Measurements from ENCODE around the gene C17orf100. TPM values are rescaled to one million over a fixed set of nuclear protein-coding genes. Genes with fewer than 3 reads are reported as not detected.

The C17orf100 gene
- total RNA-seq, 1 experiment from 2014 or later, result not detected

- DNase-seq, result no peak
- Histone ChIP-seq H3K9me2 (replicated peaks; ENCODE audit: insufficient read depth, low read length) (no peaks in the 10 kb centered on the region), H2AFZ (ENCODE audit: low read length) (no peak overlapping the region), H3K27me3 (ENCODE audit: low read length) (no peaks in the 10 kb centered on the region), H3K9ac (ENCODE audit: low read length) (no peak overlapping the region), H3K4me3 (ENCODE audit: low read length) (no peak overlapping the region), H3K9me3 (ENCODE audit: low read length) (no peaks in the 10 kb centered on the region), H3K4me1 (ENCODE audit: low read length) (no peaks in the 10 kb centered on the region), H3K79me2 (ENCODE audit: low read length) (peaks cover 65% of the 10 kb centered on the region), H3K27ac (ENCODE audit: low read length) (no peak overlapping the region), H3K36me3 (ENCODE audit: insufficient read depth, low read length) (peaks cover 50% of the 10 kb centered on the region), H4K20me1 (ENCODE audit: insufficient read depth, low read depth, low read length) (no peaks in the 10 kb centered on the region), H3K4me2 (ENCODE audit: low read depth, low read length, poor library complexity, severe bottlenecking) (no peak overlapping the region)
Observed at GRCh38 chr17:6626616-6627015, 24.9 kb upstream of the C17orf100 start.

DNA sequence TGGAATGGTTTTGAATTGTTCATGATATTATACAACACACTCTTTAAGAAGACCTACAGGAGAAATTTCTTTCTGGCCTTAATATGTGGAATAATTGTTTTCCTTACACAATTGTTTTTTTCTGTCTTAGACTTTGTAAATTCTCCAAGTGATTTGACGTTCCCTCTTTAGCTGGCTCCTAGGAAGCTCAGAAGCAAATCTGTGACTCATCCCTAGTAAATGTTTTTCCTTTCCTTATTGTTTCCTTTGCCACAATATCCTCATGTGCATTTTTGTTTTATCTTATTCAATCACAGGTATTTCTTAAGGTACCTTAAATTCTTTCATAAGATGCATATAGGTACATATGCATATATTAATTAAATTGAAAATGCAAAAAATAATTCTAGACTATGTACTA, 24.5 kb upstream of the C17orf100 start:
- no peak overlapping the region for H3K27ac ChIP-seq (ENCODE audit: low read length)
- no peaks in the 10 kb centered on the region for H3K27me3 ChIP-seq (ENCODE audit: low read length)
- H3K4me2 ChIP-seq (ENCODE audit: low read depth, low read length, poor library complexity, severe bottlenecking), result no peak overlapping the region
- no peaks in the 10 kb centered on the region for H3K9me3 ChIP-seq (ENCODE audit: low read length)
- H4K20me1 ChIP-seq (ENCODE audit: insufficient read depth, low read depth, low read length), result no peaks in the 10 kb centered on the region
- no peak overlapping the region for H2AFZ ChIP-seq (ENCODE audit: low read length)
- H3K9ac ChIP-seq (ENCODE audit: low read length), result no peak overlapping the region
- H3K4me1 ChIP-seq (ENCODE audit: low read length), result no peaks in the 10 kb centered on the region
- no peaks in the 10 kb centered on the region for H3K9me2 ChIP-seq (replicated peaks; ENCODE audit: insufficient read depth, low read length)
- DNase-seq, result no peak
- peaks cover 65% of the 10 kb centered on the region for H3K79me2 ChIP-seq (ENCODE audit: low read length)
- H3K36me3 ChIP-seq (ENCODE audit: insufficient read depth, low read length), result peaks cover 50% of the 10 kb centered on the region
- no peak overlapping the region for H3K4me3 ChIP-seq (ENCODE audit: low read length)

DNA sequence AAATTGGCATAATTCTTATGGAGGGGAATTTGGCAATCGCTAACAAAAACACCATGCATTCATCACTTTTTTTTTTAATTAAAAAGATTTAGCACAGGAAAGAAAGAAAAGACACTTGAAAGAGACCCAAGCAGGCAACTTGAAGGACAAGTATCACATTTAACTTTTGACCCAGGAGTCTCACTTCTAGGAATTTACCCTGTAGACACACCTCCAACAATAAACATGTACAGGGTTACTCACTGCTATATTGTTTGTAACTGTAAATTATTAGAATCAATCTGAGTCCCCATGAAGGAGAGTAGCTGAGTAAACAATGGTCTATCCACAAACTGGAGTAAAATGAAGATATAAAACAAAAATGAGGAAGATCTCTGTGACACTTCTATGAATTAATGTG, 21.2 kb upstream of the C17orf100 start:
- no peak overlapping the region for H2AFZ ChIP-seq (ENCODE audit: low read length)
- peaks cover 40% of the 10 kb centered on the region; the same call in 1 of the 2 replicates for H3K36me3 ChIP-seq (ENCODE audit: insufficient read depth, low read length)
- peaks cover 54% of the 10 kb centered on the region for H3K79me2 ChIP-seq (ENCODE audit: low read length)

DNA sequence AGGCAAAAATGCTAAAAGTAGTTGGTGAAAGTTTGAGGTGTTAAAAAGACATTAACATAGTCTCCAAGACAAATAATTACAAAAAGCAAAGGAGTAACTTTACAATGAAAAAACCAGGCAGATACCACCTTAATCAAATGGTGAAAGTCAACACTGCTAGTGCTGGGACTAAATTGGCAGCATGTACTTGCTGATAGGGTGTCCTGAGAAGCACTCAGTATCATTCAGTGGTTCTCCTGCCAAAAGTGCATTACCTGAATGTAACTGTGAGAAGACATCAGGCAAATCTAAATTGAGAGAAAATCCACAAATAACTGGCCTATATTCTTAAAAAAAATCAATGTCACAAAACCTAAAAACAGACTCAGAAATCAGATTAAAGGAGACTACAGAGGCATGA, 19.0 kb upstream of the C17orf100 start:
- Histone ChIP-seq H3K9ac (ENCODE audit: low read length) (no peak overlapping the region), H3K79me2 (ENCODE audit: low read length) (peaks cover 42% of the 10 kb centered on the region), H3K27ac (ENCODE audit: low read length) (no peak overlapping the region), H2AFZ (ENCODE audit: low read length) (no peak overlapping the region), H3K4me2 (ENCODE audit: low read depth, low read length, poor library complexity, severe bottlenecking) (no peak overlapping the region), H3K36me3 (ENCODE audit: insufficient read depth, low read length) (peaks cover 27% of the 10 kb centered on the region; the same call in 1 of the 2 replicates), H3K27me3 (ENCODE audit: low read length) (no peaks in the 10 kb centered on the region), H3K9me3 (ENCODE audit: low read length) (no peaks in the 10 kb centered on the region), H4K20me1 (ENCODE audit: insufficient read depth, low read depth, low read length) (no peaks in the 10 kb centered on the region), H3K4me3 (ENCODE audit: low read length) (no peak overlapping the region), H3K4me1 (ENCODE audit: low read length) (no peaks in the 10 kb centered on the region), H3K9me2 (replicated peaks; ENCODE audit: insufficient read depth, low read length) (no peaks in the 10 kb centered on the region)
- no peak for DNase-seq

More for the DNA sequence above, 21.2 kb upstream of the C17orf100 start:
- Histone ChIP-seq H3K27ac (ENCODE audit: low read length) (no peak overlapping the region), H3K9me3 (ENCODE audit: low read length) (no peaks in the 10 kb centered on the region), H3K4me3 (ENCODE audit: low read length) (no peak overlapping the region), H3K9ac (ENCODE audit: low read length) (no peak overlapping the region), H3K27me3 (ENCODE audit: low read length) (no peaks in the 10 kb centered on the region), H4K20me1 (ENCODE audit: insufficient read depth, low read depth, low read length) (no peaks in the 10 kb centered on the region), H3K4me2 (ENCODE audit: low read depth, low read length, poor library complexity, severe bottlenecking) (no peak overlapping the region), H3K4me1 (ENCODE audit: low read length) (no peaks in the 10 kb centered on the region), H3K9me2 (replicated peaks; ENCODE audit: insufficient read depth, low read length) (no peaks in the 10 kb centered on the region)
- no peak for DNase-seq

GRCh38 chr17:6633263-6633662, 18.3 kb upstream of the C17orf100 start:
- H3K4me3 ChIP-seq (ENCODE audit: low read length), result no peak overlapping the region
- H3K36me3 ChIP-seq (ENCODE audit: insufficient read depth, low read length), result peaks cover 21% of the 10 kb centered on the region; the same call in 1 of the 2 replicates
- peaks cover 42% of the 10 kb centered on the region for H3K79me2 ChIP-seq (ENCODE audit: low read length)
- no peak overlapping the region for H2AFZ ChIP-seq (ENCODE audit: low read length)
- no peaks in the 10 kb centered on the region for H3K9me2 ChIP-seq (replicated peaks; ENCODE audit: insufficient read depth, low read length)
- H3K4me1 ChIP-seq (ENCODE audit: low read length), result peaks cover under 1% of the 10 kb centered on the region; the same call in 1 of the 2 replicates
- H4K20me1 ChIP-seq (ENCODE audit: insufficient read depth, low read depth, low read length), result no peaks in the 10 kb centered on the region
- no peak overlapping the region for H3K4me2 ChIP-seq (ENCODE audit: low read depth, low read length, poor library complexity, severe bottlenecking)
- no peak overlapping the region for H3K9ac ChIP-seq (ENCODE audit: low read length)
- DNase-seq, result no peak
- H3K27me3 ChIP-seq (ENCODE audit: low read length), result no peaks in the 10 kb centered on the region
- H3K9me3 ChIP-seq (ENCODE audit: low read length), result no peaks in the 10 kb centered on the region
- no peak overlapping the region for H3K27ac ChIP-seq (ENCODE audit: low read length)

GRCh38 chr17:6636105-6636504, 15.5 kb upstream of the C17orf100 start:
- DNase-seq, result no peak
- no peaks in the 10 kb centered on the region for H4K20me1 ChIP-seq (ENCODE audit: insufficient read depth, low read depth, low read length)
- no peak overlapping the region for H2AFZ ChIP-seq (ENCODE audit: low read length)
- H3K27me3 ChIP-seq (ENCODE audit: low read length), result no peaks in the 10 kb centered on the region
- H3K9ac ChIP-seq (ENCODE audit: low read length), result no peak overlapping the region
- no peak overlapping the region for H3K4me2 ChIP-seq (ENCODE audit: low read depth, low read length, poor library complexity, severe bottlenecking)
- H3K36me3 ChIP-seq (ENCODE audit: insufficient read depth, low read length), result peaks cover 13% of the 10 kb centered on the region; the same call in 1 of the 2 replicates
- no peaks in the 10 kb centered on the region for H3K9me2 ChIP-seq (replicated peaks; ENCODE audit: insufficient read depth, low read length)
- H3K27ac ChIP-seq (ENCODE audit: low read length), result no peak overlapping the region
- peaks cover 43% of the 10 kb centered on the region for H3K79me2 ChIP-seq (ENCODE audit: low read length)
- peaks cover 13% of the 10 kb centered on the region for H3K4me1 ChIP-seq (ENCODE audit: low read length)
- H3K9me3 ChIP-seq (ENCODE audit: low read length), result no peaks in the 10 kb centered on the region
- no peak overlapping the region for H3K4me3 ChIP-seq (ENCODE audit: low read length)

GRCh38 chr17:6636616-6637457, 14.7 kb upstream of the C17orf100 start:
- no peaks in the 10 kb centered on the region for H3K9me3 ChIP-seq (ENCODE audit: low read length)
- peaks cover 13% of the 10 kb centered on the region; the same call in 1 of the 2 replicates for H3K36me3 ChIP-seq (ENCODE audit: insufficient read depth, low read length)
- no peaks in the 10 kb centered on the region for H3K27me3 ChIP-seq (ENCODE audit: low read length)
- H3K4me3 ChIP-seq (ENCODE audit: low read length), result no peak overlapping the region
- peaks cover 14% of the 10 kb centered on the region for H3K4me1 ChIP-seq (ENCODE audit: low read length)
- H3K27ac ChIP-seq (ENCODE audit: low read length), result no peak overlapping the region
- H2AFZ ChIP-seq (ENCODE audit: low read length), result no peak overlapping the region
- no peak overlapping the region for H3K4me2 ChIP-seq (ENCODE audit: low read depth, low read length, poor library complexity, severe bottlenecking)
- no peak for DNase-seq
- H3K79me2 ChIP-seq (ENCODE audit: low read length), result peaks cover 47% of the 10 kb centered on the region
- no peaks in the 10 kb centered on the region for H3K9me2 ChIP-seq (replicated peaks; ENCODE audit: insufficient read depth, low read length)
- no peak overlapping the region for H3K9ac ChIP-seq (ENCODE audit: low read length)
- no peaks in the 10 kb centered on the region for H4K20me1 ChIP-seq (ENCODE audit: insufficient read depth, low read depth, low read length)

- Histone ChIP-seq H3K4me3 (ENCODE audit: low read length) (no peak overlapping the region), H3K9ac (ENCODE audit: low read length) (no peak overlapping the region), H3K27ac (ENCODE audit: low read length) (no peak overlapping the region), H3K36me3 (ENCODE audit: insufficient read depth, low read length) (peaks cover 17% of the 10 kb centered on the region; the same call in 1 of the 2 replicates), H3K4me2 (ENCODE audit: low read depth, low read length, poor library complexity, severe bottlenecking) (no peak overlapping the region), H3K9me3 (ENCODE audit: low read length) (no peaks in the 10 kb centered on the region), H2AFZ (ENCODE audit: low read length) (no peak overlapping the region), H4K20me1 (ENCODE audit: insufficient read depth, low read depth, low read length) (no peaks in the 10 kb centered on the region), H3K27me3 (ENCODE audit: low read length) (no peaks in the 10 kb centered on the region), H3K4me1 (ENCODE audit: low read length) (peaks cover 20% of the 10 kb centered on the region), H3K79me2 (ENCODE audit: low read length) (peaks cover 48% of the 10 kb centered on the region), H3K9me2 (replicated peaks; ENCODE audit: insufficient read depth, low read length) (no peaks in the 10 kb centered on the region)
- no peak for DNase-seq
Observed at GRCh38 chr17:6637458-6637840, 14.1 kb upstream of the C17orf100 start.

Data from Karpas-422 (cell line).